ENCODE results near the gene SUSD6.
"Not testable (repeated sequence)": the region's sequence is repeated elsewhere in the genome, so short reads cannot be mapped to it uniquely, and the experiment has no call there.

Gene SUSD6

DNA sequence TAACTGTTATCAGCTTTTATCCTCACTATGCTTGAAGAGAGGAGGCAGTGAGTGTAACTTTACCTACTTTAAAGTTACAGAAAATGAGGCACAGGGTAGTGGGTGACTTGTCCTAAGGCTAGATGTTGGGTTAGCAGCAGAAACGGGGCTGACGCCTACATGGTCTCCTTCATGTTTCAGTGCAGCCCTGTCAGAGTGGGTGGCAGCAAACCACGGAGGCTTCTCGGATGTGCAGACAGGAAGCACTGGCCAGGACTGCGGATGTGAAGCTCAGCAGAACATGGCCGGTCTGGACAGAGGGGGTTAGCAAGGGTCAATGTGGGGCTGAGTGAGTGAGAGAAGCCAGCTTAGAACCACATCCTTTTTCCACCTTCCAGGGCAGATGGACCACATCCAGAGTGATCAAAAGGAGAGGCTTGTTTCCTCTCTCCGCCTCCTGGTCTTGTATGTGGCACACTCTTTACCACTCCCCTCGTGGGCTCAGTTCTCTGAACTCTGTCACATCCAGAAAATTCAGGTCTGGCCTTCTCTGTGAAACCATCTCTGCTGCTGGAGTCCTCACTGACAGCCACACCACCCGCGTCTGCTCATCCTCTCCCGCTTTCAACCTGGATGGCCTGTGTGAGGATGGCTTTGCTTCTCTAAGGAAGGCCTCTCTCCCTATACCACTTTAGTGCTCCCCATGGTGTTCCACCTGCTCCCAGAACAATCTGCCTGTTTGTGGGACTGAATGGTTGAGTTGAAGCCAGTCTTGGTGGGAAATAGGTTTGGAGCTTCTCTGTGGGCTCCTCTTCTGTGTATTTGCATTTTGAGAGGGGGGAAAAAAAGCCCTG is 14.1 kb downstream of the SUSD6 start:
- no peak for DNase-seq

GRCh38 chr14:69626132-69626500 is 14.7 kb downstream of the SUSD6 start:
- no peak for DNase-seq

- DNase-seq, result peak; percentile 87
Observed at GRCh38 chr14:69629225-69630127, 18.1 kb downstream of the SUSD6 start.

- DNase-seq, result no peak
Observed at GRCh38 chr14:69630360-69630759, 19.0 kb downstream of the SUSD6 start.

GRCh38 chr14:69631509-69631908 is 20.1 kb downstream of the SUSD6 start:
- no peak for DNase-seq

DNA sequence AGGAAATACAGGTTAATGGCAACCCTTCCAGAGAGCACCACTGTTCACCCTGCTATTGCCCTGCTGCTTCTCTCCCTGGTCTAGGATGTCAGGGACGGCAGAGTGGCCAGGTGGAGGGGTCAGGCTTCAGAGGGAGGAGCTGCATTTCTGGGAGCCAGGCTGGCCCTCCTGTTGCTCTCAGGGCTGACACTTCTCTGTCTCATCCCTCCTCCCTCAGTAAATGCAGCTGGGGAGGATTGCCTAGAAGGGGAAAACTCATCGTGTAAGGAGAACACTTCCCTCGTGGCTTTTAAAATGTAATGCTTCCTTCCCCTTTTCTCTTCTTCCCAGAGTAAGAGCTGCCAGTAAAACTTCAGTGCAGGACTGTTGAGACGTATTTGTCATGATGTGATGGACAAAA is 20.8 kb downstream of the SUSD6 start:
- no peak for DNase-seq

DNA sequence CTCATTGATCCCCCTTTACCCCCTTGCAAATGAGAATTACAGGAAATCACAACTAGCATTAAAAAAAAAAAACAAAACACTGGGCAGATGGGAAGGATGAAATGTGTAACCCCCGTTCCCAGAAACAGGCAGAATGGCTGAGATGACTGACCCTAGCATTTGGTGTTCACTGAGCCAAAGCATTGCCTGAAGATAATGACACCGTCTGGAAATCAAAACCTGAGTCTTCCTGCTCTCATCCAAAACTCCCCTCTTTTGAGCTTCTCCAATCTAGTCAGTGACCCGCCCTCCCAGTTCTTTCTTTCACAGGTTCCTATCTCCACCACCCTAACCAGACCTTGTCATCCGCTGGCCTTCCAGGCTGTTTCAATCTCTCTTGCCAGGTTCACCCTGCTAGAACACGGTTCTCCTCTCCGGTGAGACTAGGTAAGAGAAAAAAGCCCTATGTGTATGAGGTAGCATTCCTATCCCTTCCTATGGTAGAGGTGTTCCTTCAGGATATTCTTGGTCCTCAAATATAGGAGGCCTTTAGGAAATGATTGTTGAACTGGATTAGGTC is 21.3 kb downstream of the SUSD6 start:
- DNase-seq, result no peak

DNA sequence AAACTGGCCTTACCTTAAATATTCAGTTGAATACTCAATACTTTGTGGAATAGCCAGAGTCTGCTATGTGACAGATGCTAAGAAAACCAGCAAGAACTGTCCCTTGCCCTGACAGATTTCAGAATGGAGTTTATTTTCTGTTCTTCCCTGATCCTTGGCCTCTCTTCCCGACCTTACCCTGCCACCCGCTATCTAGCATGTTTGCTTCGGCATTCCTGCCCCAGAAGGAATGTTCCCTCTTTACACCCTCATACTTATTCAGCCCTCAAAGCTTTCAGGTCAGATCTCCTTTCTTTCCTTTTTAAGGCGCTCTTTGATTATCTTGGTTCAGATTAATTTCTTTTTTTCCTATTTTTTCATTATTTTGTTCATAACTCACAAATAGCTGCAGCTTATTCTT is 21.8 kb downstream of the SUSD6 start:
- DNase-seq, result no peak

- no peak for DNase-seq
Observed at GRCh38 chr14:69635981-69636639, 24.7 kb downstream of the SUSD6 start.

DNA sequence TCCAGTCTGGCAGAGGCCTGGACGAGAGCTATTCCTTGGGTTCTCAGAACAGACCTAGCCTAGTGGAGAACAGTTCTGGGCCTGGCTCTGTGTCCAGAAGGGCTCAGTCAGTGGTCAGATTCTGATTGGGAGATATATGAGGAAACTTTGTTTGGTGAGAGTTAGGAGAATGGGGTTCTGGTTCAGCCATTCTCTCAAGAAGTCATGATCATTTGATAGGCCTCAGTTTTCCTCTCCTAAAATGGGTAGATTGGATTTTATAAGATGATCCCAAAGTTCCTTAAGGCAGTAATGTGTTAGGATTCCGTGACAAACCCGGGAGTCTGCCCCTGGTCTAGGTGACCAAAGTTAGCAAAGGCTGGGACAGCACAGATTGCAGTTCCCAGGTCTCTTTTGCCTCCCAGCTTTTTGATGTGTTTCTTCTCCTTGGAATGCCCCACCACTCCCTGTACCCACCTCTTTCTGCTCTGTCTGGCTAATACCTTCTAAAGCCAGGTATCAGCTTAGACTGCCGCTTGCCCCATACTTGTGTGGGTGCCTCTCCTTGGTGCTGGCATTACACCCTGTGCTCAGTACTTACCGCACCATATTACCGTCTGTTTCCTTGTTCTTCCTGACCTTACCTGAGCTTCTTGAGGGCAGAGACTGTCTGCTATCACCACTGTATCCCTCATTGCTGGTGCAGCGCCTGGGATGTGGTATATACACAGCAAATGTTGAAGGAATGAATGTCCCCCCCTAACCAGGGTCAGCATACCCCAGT is 25.5 kb downstream of the SUSD6 start:
- no peak for DNase-seq

GRCh38 chr14:69637503-69638031 is 26.2 kb downstream of the SUSD6 start:
- DNase-seq, result no peak

DNA sequence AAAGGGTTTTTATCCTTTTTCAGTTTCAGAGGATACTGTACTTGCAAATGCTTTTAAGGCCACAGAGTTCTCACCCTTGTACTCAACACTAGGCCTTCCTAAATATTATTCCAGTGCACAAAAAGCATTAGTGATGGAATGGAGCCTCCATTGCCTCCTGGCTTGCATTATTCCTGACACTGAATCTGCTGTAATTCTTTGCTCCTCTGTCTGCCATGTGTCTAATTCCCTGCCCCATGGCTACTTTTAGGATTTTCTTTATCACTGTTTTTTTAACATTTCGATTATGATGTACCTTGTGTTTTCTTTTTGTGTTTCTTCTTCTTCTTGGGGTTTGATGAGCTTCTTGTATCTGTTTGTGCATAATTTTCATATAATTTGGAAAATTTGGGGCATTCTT is 29.5 kb downstream of the SUSD6 start:
- no peak for DNase-seq

DNA sequence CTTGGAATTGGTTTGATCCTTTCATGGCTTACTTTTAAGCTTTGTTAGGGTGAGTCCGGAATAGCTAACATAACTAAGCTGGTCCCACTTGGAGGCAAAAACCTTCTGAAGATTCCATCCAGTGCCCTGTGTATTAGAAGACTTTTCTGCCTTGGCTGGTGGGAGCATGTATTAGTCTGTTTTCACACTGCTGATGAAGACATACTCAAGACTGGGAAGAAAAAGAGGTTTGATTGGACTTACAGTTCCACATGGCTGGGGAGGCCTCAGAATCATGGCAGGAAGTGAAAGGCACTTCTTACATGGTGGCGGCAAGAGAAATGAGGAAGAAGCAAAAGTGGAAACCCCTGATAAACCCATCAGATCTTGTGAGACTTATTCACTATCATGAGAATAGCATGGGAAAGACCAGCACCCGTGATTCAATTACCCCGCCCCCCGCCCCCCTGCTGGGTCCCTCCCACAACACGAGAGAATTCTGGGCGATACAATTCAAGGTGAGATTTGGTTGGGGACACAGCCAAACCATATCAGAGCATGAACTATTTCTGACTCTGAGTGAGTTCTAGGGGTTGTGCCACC is 30.9 kb downstream of the SUSD6 start:
- DNase-seq, result not testable (repeated sequence)

DNA sequence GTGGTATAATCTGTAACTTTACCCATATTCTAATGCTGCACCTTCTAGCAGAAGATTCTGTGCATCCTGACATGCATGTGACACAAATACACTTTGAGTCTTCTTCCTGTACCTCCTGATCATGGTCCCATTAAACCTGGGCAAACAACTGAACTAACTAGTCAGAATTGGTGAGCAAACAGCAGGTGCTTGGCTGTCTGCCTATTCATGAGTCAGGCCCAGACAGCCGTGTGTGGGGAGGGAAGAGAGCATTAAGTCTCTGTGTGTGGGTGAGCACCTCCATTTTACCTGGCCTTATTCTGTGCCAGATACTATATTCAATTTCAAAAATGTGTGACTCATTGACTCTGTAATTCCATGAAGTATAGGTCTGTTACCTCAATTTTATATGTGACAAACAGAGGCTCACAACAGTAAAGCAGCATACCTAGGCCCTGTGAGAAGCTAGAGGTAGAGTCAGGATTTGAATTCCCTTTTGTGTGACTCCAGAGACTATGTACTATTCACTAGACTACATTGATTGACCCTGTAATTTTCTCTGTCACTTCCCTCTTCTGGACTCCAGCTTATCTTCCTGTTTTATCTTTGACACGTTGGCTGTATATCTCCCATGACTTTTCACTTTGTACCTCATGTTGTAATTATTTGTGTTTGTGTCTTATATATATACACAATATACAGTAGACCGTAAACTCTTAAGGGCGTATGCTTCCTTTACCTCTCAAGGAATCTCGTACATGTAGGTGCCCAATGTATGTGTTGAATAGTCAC is 32.2 kb downstream of the SUSD6 start:
- peak; percentile 80 for DNase-seq

DNA sequence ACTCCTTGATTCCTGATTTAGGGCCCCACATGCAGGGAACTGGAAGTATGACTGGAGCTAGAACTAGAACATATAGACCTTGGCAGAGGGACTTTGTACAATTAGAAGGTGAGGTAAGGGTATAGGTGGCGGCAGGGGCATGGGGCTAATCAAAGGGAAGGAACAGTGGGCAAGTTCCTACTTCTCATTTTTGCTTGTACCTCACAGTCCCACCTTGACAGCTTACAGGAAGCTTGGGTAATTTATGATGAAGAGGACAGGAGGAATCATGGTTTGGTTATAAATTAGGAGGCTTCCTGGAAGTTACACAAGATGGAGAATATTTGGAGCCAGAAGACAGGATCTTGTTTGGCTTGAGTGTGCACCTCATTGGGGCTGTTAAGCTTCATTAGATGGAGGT is 33.4 kb downstream of the SUSD6 start:
- no peak for DNase-seq

DNA sequence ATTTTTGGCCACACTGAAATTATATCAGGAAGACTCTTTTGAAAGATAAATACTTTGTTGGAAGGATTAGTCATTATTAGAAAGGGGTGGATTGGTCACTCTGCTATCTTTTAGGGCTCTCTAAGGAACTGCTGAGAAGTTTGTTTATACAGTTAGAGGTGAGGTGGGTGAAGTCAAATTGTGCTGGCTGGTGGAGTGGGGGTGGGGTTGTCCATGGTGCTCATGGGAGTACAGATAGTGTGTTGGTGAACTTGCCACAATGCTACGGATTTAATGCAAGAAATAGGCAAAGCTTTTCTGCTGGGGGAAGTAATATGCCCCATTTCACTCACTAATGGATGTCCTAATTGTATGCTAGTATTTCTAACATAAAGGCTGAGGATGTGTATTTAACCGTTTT is 35.8 kb downstream of the SUSD6 start:
- DNase-seq, result no peak

DNA sequence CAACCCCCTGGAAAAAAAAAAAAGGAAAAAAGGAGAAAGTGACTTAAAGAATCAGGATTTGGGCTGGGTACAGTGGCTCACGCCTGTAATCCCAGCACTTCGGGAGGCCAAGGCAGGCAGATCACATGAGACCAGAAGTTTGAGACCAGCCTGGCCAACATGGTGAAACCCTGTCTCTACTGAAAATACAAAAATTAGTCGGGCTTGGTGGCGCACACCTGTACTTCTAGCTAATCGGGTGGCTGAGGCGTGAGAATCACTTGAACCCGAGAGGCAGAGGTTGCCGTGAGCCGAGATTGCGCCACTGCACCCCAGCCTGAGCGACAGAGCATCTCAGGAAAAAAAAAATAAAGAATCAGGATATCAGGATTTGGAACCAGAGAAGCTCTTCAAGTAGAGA is 36.2 kb downstream of the SUSD6 start:
- DNase-seq, result not testable (repeated sequence)

GRCh38 chr14:69648480-69649451 is 37.4 kb downstream of the SUSD6 start:
- DNase-seq, result peak; percentile 65

- no peak for DNase-seq
Observed at GRCh38 chr14:69650948-69651369, 39.6 kb downstream of the SUSD6 start.

DNA sequence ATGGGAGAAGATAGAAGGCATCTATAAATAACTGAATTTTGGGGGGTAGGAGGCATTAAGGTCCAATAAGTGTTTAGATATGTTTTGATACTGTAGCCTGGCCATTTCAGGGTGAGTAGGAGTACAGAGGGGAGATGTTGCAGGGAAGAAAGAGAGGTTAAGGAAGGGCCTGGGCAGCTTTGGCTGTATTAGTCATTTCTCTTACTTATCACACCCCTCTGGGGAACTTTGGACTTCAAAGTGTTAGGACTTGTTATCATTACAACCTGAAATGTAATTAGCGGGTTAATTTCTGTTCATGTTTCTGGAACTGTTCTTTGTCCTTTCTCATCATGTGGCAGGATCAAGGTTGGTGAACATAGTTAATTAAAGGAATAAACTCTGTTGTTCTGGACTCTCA is 40.3 kb downstream of the SUSD6 start:
- DNase-seq, result no peak
